NB4 (cell line): ENCODE data around the gene SEMA3G.

Experiments used
- DNase-seq: peaks from one replicate; pipeline ENCODE4 v3.0.0; 2010; ENCODE audit warnings: low read depth
- H3K4me3 ChIP-seq: one replicate; pipeline ENCODE4 v1.5.1; 2011; ENCODE audit warnings: mild to moderate bottlenecking, low read depth, low read length, moderate library complexity
- CTCF ChIP-seq: IDR thresholded peaks from one replicate; pipeline ENCODE4 v1.5.1; 2012; ENCODE audit warnings: low read depth, low read length
- MAX ChIP-seq: IDR thresholded peaks from 2 replicates; pipeline ENCODE4 v1.6.1; 2011; ENCODE audit warnings: low read depth, low read length
- MYC ChIP-seq: IDR thresholded peaks from 2 replicates; pipeline ENCODE4 v1.6.1; 2011; ENCODE audit warnings: low read depth, low read length
- POLR2A ChIP-seq: IDR thresholded peaks from 2 replicates; pipeline ENCODE4 v1.6.1; 2011; ENCODE audit warnings: mild to moderate bottlenecking; ENCODE audit not compliant: insufficient read length; ENCODE audit errors: extremely low read depth

The SEMA3G gene

GRCh38 chr3:52405066-52405465 is 39.8 kb downstream of the SEMA3G start:
- no peak overlapping the region for H3K4me3 ChIP-seq
- TF ChIP-seq POLR2A (no peak), MYC (no peak), CTCF (no peak), MAX (no peak)
- no peak for DNase-seq

- TF ChIP-seq MYC = no peak
- no peak for DNase-seq
- no peak overlapping the region for H3K4me3 ChIP-seq
Measured at GRCh38 chr3:52404391-52404790, 40.5 kb downstream of the SEMA3G start.

GRCh38 chr3:52403955-52404354 is 40.9 kb downstream of the SEMA3G start:
- DNase-seq = no peak
- H3K4me3 ChIP-seq = no peak overlapping the region
- TF ChIP-seq MAX (no peak), POLR2A (no peak), CTCF (no peak), MYC (no peak)

- TF ChIP-seq POLR2A = no peak
- no peak for TF ChIP-seq MAX
- no peak for TF ChIP-seq MYC
- TF ChIP-seq CTCF = no peak
- H3K4me3 ChIP-seq = no peak overlapping the region
- no peak for DNase-seq
Measured at GRCh38 chr3:52403271-52403841, 41.5 kb downstream of the SEMA3G start.

GRCh38 chr3:52402706-52403270 is 42.1 kb downstream of the SEMA3G start:
- no peak overlapping the region for H3K4me3 ChIP-seq
- DNase-seq = no peak
- TF ChIP-seq MYC (no peak), POLR2A (no peak), MAX (no peak), CTCF (no peak)

GRCh38 chr3:52402101-52402521 is 42.8 kb downstream of the SEMA3G start:
- TF ChIP-seq POLR2A = no peak
- no peak for TF ChIP-seq CTCF
- TF ChIP-seq MAX = no peak
- no peak for TF ChIP-seq MYC
- no peak overlapping the region for H3K4me3 ChIP-seq
- no peak for DNase-seq
